Neural progenitor cell (in vitro differentiated cells): ENCODE data around the gene LRRC8D. TPM values are rescaled to one million over a fixed set of nuclear protein-coding genes. Genes with fewer than 3 reads are reported as not detected.

Experiments used
- DNase-seq: peaks from one replicate; pipeline ENCODE4 v3.0.0-alpha.2; 2016; ENCODE audit warnings: low spot score
- H2AFZ ChIP-seq: fragments of 200-600 bp; sonication (generic); replicated peaks from 2 replicates; pipeline ENCODE4 v1.6.1; 2016; ENCODE audit warnings: antibody characterized with exemption
- H3F3A ChIP-seq: fragments of 200-600 bp; sonication (generic); 2 replicates; pipeline ENCODE4 v1.6.1; 2016; ENCODE audit warnings: antibody characterized with exemption, low read depth
- H3K27ac ChIP-seq: fragments of 200-600 bp; sonication (generic); 2 replicates; pipeline ENCODE4 v1.5.1; 2016; ENCODE audit warnings: mild to moderate bottlenecking
- H3K27me3 ChIP-seq: fragments of 200-600 bp; sonication (generic); 2 replicates; pipeline ENCODE4 v1.6.1; 2016; ENCODE audit warnings: mild to moderate bottlenecking, moderate library complexity
- H3K36me3 ChIP-seq: fragments of 200-600 bp; sonication (generic); 2 replicates; pipeline ENCODE4 v1.5.1; 2016
- H3K4me1 ChIP-seq: fragments of 200-600 bp; sonication (generic); 2 replicates; pipeline ENCODE4 v1.6.1; 2016; ENCODE audit warnings: mixed run types
- H3K4me2 ChIP-seq: fragments of 200-600 bp; sonication (generic); 2 replicates; pipeline ENCODE4 v1.6.1; 2016
- H3K4me3 ChIP-seq: fragments of 200-600 bp; sonication (generic); 2 replicates; pipeline ENCODE4 v1.5.1; 2016
- H3K79me2 ChIP-seq: fragments of 200-600 bp; sonication (generic); 2 replicates; pipeline ENCODE4 v1.6.1; 2016; ENCODE audit warnings: low read depth
- H3K9ac ChIP-seq: fragments of 200-600 bp; sonication (generic); 2 replicates; pipeline ENCODE4 v1.6.1; 2016
- H3K9me3 ChIP-seq: fragments of 200-600 bp; sonication (generic); 2 replicates; pipeline ENCODE4 v1.5.1; 2016; ENCODE audit warnings: low read depth
- H4K20me1 ChIP-seq: fragments of 200-600 bp; sonication (generic); 2 replicates; pipeline ENCODE4 v1.6.1; 2016; ENCODE audit warnings: low read depth
- H3K27ac Mint-ChIP-seq: 3 replicates; pipeline ENCODE4 v1.8.0; 2021; ENCODE audit warnings: mixed read lengths
- H3K27me3 Mint-ChIP-seq: 2 replicates; pipeline ENCODE4 v1.8.0; 2022; ENCODE audit warnings: low read depth, mild to moderate bottlenecking, inconsistent platforms, moderate library complexity, mixed read lengths; ENCODE audit not compliant: insufficient read depth
- H3K36me3 Mint-ChIP-seq: 3 replicates; pipeline ENCODE4 v1.8.0; 2021; ENCODE audit warnings: mixed read lengths
- H3K4me1 Mint-ChIP-seq: 3 replicates; pipeline ENCODE4 v1.8.0; 2021; ENCODE audit warnings: mixed read lengths
- H3K4me3 Mint-ChIP-seq: 3 replicates; pipeline ENCODE4 v1.8.0; 2021; ENCODE audit warnings: mild to moderate bottlenecking, moderate library complexity, mixed read lengths
- H3K9me3 Mint-ChIP-seq: 3 replicates; pipeline ENCODE4 v1.8.0; 2020; ENCODE audit warnings: mixed read lengths
- EZH2 ChIP-seq: fragments of 200-600 bp; sonication (generic); IDR thresholded peaks from 2 replicates; pipeline ENCODE4 v1.6.1; 2017; ENCODE audit warnings: antibody characterized with exemption, mild to moderate bottlenecking, moderate library complexity
- EZH2phosphoT487 ChIP-seq: fragments of 200-600 bp; sonication (generic); IDR thresholded peaks from 2 replicates; pipeline ENCODE4 v1.6.1; 2017; ENCODE audit warnings: antibody characterized with exemption
- total RNA-seq: library from RNA; depleted of rRNA; stranded (reverse); fragments of >200 nt; gene quantifications from 2 replicates; pipeline ENCODE4 v1.2.3, GENCODE V29; 2015; ENCODE audit warnings: low replicate concordance
- TF ChIP-seq, protein P1 (sequence below): fragments of 200-600 bp; sonication (generic); IDR thresholded peaks from 2 replicates; pipeline ENCODE4 v1.5.1; 2017; ENCODE audit warnings: antibody characterized with exemption, mild to moderate bottlenecking

Gene LRRC8D
- total RNA-seq, 1 donor from 2014 or later, result 55.7 TPM

DNA sequence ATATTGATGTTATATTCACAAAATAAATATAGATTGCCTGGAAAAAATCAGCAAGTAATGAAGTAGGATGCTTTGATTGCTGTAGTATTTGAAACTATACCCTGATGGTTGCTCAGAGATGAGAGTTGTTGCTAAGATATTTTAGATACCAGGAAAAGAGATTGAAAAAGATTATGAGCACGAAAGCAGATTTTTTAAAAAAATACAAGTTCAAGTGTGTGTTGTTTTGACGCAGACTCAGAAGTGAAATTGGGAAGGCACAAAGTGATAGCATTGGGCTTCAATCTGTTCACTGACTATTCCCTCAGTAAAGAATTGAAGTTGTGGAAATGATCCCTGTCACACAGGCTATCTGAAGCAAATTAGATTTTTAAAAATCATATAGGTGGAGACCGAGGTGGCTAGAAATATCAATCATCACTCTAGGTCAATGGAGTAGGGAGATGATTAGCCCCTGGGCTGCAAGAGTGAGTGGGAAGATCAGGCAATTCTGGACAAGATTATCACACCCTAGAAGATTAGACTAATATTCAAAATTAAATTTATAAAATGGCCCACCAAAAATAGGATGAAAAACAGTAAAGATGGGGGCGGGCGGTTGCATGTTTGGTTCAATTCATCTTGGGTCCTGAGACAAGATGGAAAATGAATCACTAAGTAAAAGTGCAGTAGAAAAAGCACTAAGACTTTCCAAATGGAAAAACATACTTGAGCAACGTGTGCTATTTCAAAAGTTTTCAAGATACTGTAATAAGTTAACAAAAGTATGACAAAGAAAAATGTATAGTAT lies 41.5 kb upstream of the LRRC8D start:
- H3K4me1 Mint-ChIP-seq, result peaks cover 4% of the 10 kb centered on the region
- no peaks in the 10 kb centered on the region for H3K4me1 ChIP-seq
- no peaks in the 10 kb centered on the region for H3K9me3 Mint-ChIP-seq
- no peaks in the 10 kb centered on the region for H3F3A ChIP-seq
- DNase-seq, result no peak
- H3K27ac Mint-ChIP-seq, result no peak overlapping the region
- no peak overlapping the region for H3K9ac ChIP-seq
- H3K4me2 ChIP-seq, result no peak overlapping the region
- H4K20me1 ChIP-seq, result no peaks in the 10 kb centered on the region
- no peak overlapping the region for H3K4me3 Mint-ChIP-seq
- H2AFZ ChIP-seq, result no peak overlapping the region
- no peak overlapping the region for H3K4me3 ChIP-seq
- no peaks in the 10 kb centered on the region for H3K36me3 Mint-ChIP-seq
- no peaks in the 10 kb centered on the region for H3K27me3 ChIP-seq
- H3K79me2 ChIP-seq, result no peaks in the 10 kb centered on the region
- TF ChIP-seq, protein P1, sequence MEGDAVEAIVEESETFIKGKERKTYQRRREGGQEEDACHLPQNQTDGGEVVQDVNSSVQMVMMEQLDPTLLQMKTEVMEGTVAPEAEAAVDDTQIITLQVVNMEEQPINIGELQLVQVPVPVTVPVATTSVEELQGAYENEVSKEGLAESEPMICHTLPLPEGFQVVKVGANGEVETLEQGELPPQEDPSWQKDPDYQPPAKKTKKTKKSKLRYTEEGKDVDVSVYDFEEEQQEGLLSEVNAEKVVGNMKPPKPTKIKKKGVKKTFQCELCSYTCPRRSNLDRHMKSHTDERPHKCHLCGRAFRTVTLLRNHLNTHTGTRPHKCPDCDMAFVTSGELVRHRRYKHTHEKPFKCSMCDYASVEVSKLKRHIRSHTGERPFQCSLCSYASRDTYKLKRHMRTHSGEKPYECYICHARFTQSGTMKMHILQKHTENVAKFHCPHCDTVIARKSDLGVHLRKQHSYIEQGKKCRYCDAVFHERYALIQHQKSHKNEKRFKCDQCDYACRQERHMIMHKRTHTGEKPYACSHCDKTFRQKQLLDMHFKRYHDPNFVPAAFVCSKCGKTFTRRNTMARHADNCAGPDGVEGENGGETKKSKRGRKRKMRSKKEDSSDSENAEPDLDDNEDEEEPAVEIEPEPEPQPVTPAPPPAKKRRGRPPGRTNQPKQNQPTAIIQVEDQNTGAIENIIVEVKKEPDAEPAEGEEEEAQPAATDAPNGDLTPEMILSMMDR, result no peak
- no peak for TF ChIP-seq EZH2
- no peak for TF ChIP-seq EZH2phosphoT487
- peaks cover 9% of the 10 kb centered on the region for H3K27me3 Mint-ChIP-seq
- H3K9me3 ChIP-seq, result no peaks in the 10 kb centered on the region
- H3K27ac ChIP-seq, result no peak overlapping the region
- no peaks in the 10 kb centered on the region for H3K36me3 ChIP-seq

DNA sequence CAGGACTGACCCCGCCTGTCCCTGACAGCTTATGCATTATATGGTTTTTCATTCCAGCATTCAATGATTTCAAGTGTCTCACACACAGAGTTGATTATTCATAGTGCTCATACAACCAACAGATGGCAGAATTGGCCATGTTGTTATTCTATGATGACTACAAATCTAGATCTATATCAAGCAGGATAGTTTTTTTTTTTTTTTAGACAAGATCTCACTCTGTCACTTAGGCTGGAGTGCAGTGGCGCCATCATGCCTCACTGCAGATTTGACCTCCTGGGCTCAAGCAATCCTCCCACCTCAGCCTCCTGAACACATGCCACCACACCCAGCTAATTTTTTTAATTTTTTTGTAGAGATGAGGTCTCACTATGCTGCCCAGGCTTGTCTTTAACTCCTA lies 40.1 kb upstream of the LRRC8D start:
- no peak overlapping the region for H3K9ac ChIP-seq
- no peaks in the 10 kb centered on the region for H3K79me2 ChIP-seq
- no peak overlapping the region for H3K27ac ChIP-seq
- H3F3A ChIP-seq, result no peaks in the 10 kb centered on the region
- no peaks in the 10 kb centered on the region for H3K27me3 ChIP-seq
- no peaks in the 10 kb centered on the region for H4K20me1 ChIP-seq
- H3K4me2 ChIP-seq, result no peak overlapping the region
- Mint-ChIP-seq H3K4me1 (no peaks in the 10 kb centered on the region), H3K27ac (no peak overlapping the region), H3K4me3 (no peak overlapping the region), H3K9me3 (no peaks in the 10 kb centered on the region), H3K36me3 (no peaks in the 10 kb centered on the region), H3K27me3 (peaks cover 10% of the 10 kb centered on the region)
- H3K4me3 ChIP-seq, result no peak overlapping the region
- TF ChIP-seq EZH2phosphoT487, result no peak
- no peak for TF ChIP-seq EZH2
- TF ChIP-seq, protein P1, result peak; percentile 33
- H3K9me3 ChIP-seq, result no peaks in the 10 kb centered on the region
- H2AFZ ChIP-seq, result no peak overlapping the region
- no peaks in the 10 kb centered on the region for H3K36me3 ChIP-seq
- no peaks in the 10 kb centered on the region for H3K4me1 ChIP-seq
- no peak for DNase-seq

DNA sequence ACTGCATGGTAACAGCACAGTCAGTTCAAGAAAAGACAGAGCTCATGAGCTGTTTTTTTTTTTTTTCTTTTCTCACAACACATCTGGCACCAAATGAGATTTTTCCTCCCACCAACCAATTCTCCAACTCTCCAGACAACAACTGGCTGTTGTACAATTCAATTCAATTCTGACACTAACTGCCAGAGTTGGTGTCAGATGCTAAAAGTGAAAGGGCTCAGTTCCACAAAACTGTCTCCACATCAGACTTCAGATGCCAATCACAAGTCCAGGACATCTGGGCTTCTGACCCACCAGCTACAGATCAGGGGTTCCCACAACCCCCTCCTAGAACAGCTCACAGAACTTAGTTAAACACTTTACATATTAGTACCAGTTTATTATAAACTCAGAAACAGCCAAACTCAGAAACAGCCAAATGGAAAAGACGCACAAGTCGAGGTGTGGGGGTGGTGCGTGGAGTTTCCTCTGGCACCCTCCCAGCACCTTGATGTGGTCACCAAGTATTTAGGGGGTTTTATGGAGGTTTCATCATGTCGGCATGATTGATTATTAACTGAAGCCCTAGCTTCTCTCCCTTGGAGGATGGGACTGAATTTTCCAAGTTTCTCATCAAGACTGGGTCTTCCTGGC lies 39.2 kb upstream of the LRRC8D start:
- Histone ChIP-seq H3K4me3 (no peak overlapping the region), H3K4me1 (no peaks in the 10 kb centered on the region), H3K9me3 (no peaks in the 10 kb centered on the region), H3K27ac (no peak overlapping the region), H3K9ac (no peak overlapping the region), H3K36me3 (no peaks in the 10 kb centered on the region), H3F3A (no peaks in the 10 kb centered on the region), H4K20me1 (no peaks in the 10 kb centered on the region), H2AFZ (no peak overlapping the region), H3K27me3 (no peaks in the 10 kb centered on the region), H3K79me2 (no peaks in the 10 kb centered on the region), H3K4me2 (no peak overlapping the region)
- Mint-ChIP-seq H3K4me3 (no peak overlapping the region), H3K9me3 (no peaks in the 10 kb centered on the region), H3K27me3 (peaks cover 12% of the 10 kb centered on the region), H3K36me3 (no peaks in the 10 kb centered on the region), H3K4me1 (no peaks in the 10 kb centered on the region), H3K27ac (peak overlapping the region; percentile 32)
- DNase-seq, result no peak
- TF ChIP-seq, protein P1, result no peak
- TF ChIP-seq EZH2phosphoT487 (no peak), EZH2 (no peak)
